Erythroblast (primary cell): Measurements from ENCODE around the gene EHMT1.

Experiments
- GATA1 ChIP-seq: IDR thresholded peaks from 2 replicates; pipeline ENCODE4 v1.6.1; 2011; ENCODE audit warnings: low read depth, mild to moderate bottlenecking, control low read depth, low read length, moderate library complexity
- POLR2A ChIP-seq: IDR thresholded peaks from 2 replicates; pipeline ENCODE4 v1.6.1; 2011; ENCODE audit warnings: mild to moderate bottlenecking, low read length

GRCh38 chr9:137865581-137866145 is 246.9 kb downstream of the EHMT1 start:
- TF ChIP-seq POLR2A (no peak), GATA1 (no peak)
